AG20443 (cell line): ENCODE measurements around the gene B3GNT7.
"Not testable (repeated sequence)": the region's sequence is repeated elsewhere in the genome, so short reads cannot be mapped to it uniquely, and the experiment has no call there.

Source experiments
- DNase-seq: peaks from one replicate; pipeline ENCODE4 v3.0.0; 2012; ENCODE audit warnings: low spot score, mixed read lengths

B3GNT7 gene

GRCh38 chr2:231400681-231401080, 5.2 kb downstream of the B3GNT7 start:
- not testable (repeated sequence) for DNase-seq

GRCh38 chr2:231401101-231401500, 5.6 kb downstream of the B3GNT7 start:
- DNase-seq = not testable (repeated sequence)

- not testable (repeated sequence) for DNase-seq
Observed at GRCh38 chr2:231403421-231404182, 8.1 kb downstream of the B3GNT7 start.

- not testable (repeated sequence) for DNase-seq
Observed at GRCh38 chr2:231404183-231404578, 8.7 kb downstream of the B3GNT7 start.

- not testable (repeated sequence) for DNase-seq
Observed at GRCh38 chr2:231405601-231406367, 10.3 kb downstream of the B3GNT7 start.

- not testable (repeated sequence) for DNase-seq
Observed at GRCh38 chr2:231407686-231408085, 12.2 kb downstream of the B3GNT7 start.

GRCh38 chr2:231408304-231408703, 12.8 kb downstream of the B3GNT7 start:
- DNase-seq = not testable (repeated sequence)

- no peak for DNase-seq
Observed at GRCh38 chr2:231409776-231410175, 14.3 kb downstream of the B3GNT7 start.

GRCh38 chr2:231410293-231411004, 14.9 kb downstream of the B3GNT7 start:
- no peak for DNase-seq

- DNase-seq = no peak
Observed at GRCh38 chr2:231411237-231411636, 15.7 kb downstream of the B3GNT7 start.

GRCh38 chr2:231411831-231412617, 16.5 kb downstream of the B3GNT7 start:
- DNase-seq = peak; percentile 94

GRCh38 chr2:231412618-231412963, 17.1 kb downstream of the B3GNT7 start:
- DNase-seq = no peak

- no peak for DNase-seq
Observed at GRCh38 chr2:231413456-231413855, 17.9 kb downstream of the B3GNT7 start.

- no peak for DNase-seq
Observed at GRCh38 chr2:231413921-231414476, 18.5 kb downstream of the B3GNT7 start.

- no peak for DNase-seq
Observed at GRCh38 chr2:231415029-231415428, 19.5 kb downstream of the B3GNT7 start.

- DNase-seq = no peak
Observed at GRCh38 chr2:231418820-231419640, 23.5 kb downstream of the B3GNT7 start.

- no peak for DNase-seq
Observed at GRCh38 chr2:231421051-231421580, 25.6 kb downstream of the B3GNT7 start.

GRCh38 chr2:231422056-231422455, 26.5 kb downstream of the B3GNT7 start:
- DNase-seq = no peak

- DNase-seq = no peak
Observed at GRCh38 chr2:231423176-231423575, 27.7 kb downstream of the B3GNT7 start.

GRCh38 chr2:231425291-231425810, 29.8 kb downstream of the B3GNT7 start:
- no peak for DNase-seq
